Fibroblast of mammary gland (primary cell): ENCODE measurements around the gene CIRBP.

ENCODE experiments used
- DNase-seq: peaks from one replicate; pipeline ENCODE4 v3.0.0-alpha.2; 2010; ENCODE audit warnings: low read depth
- H3K4me3 ChIP-seq: 2 replicates; pipeline ENCODE4 v1.5.1; 2011; ENCODE audit warnings: low read depth, mild to moderate bottlenecking, low read length, moderate library complexity; ENCODE audit not compliant: control insufficient read depth
- TF ChIP-seq, protein P1 (sequence below): conservative IDR thresholded peaks from 2 replicates; pipeline ENCODE4 v1.5.1; 2011; ENCODE audit warnings: low read depth, low read length, inconsistent platforms; ENCODE audit not compliant: control insufficient read depth, insufficient read depth

The CIRBP gene

DNA sequence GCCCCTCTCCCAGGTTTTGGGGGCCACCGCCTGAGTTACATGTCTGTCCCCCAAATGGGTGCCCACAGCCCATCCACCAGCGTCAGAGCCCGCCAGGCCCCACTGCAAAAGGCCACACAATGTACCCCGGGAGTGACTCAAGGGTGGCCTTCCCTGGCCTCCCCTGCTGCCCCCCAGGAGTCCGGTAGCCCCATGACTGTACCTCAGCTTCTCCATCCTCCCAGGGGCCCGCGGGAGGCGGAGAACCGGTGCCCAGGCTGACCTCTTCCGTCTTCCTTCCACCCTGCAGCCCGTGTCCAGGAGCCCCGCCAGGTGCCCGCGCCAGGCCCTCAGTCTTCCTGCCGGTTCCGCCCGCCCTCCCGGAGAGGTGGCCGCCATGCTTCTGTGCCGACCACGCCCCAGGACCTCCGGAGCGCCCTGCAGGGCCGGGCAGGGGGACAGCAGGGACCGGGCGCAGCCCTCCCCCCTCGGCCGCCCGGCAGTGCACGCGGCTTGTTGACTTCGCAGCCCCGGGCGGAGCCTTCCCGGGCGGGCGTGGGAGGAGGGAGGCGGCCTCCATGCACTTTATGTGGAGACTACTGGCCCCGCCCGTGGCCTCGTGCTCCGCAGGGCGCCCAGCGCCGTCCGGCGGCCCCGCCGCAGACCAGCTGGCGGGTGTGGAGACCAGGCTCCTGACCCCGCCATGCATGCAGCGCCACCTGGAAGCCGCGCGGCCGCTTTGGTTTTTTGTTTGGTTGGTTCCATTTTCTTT, 41.7 kb upstream of the CIRBP start:
- DNase-seq, result peak; percentile 38
- TF ChIP-seq, protein P1, sequence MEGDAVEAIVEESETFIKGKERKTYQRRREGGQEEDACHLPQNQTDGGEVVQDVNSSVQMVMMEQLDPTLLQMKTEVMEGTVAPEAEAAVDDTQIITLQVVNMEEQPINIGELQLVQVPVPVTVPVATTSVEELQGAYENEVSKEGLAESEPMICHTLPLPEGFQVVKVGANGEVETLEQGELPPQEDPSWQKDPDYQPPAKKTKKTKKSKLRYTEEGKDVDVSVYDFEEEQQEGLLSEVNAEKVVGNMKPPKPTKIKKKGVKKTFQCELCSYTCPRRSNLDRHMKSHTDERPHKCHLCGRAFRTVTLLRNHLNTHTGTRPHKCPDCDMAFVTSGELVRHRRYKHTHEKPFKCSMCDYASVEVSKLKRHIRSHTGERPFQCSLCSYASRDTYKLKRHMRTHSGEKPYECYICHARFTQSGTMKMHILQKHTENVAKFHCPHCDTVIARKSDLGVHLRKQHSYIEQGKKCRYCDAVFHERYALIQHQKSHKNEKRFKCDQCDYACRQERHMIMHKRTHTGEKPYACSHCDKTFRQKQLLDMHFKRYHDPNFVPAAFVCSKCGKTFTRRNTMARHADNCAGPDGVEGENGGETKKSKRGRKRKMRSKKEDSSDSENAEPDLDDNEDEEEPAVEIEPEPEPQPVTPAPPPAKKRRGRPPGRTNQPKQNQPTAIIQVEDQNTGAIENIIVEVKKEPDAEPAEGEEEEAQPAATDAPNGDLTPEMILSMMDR, result no peak
- no peak overlapping the region for H3K4me3 ChIP-seq

DNA sequence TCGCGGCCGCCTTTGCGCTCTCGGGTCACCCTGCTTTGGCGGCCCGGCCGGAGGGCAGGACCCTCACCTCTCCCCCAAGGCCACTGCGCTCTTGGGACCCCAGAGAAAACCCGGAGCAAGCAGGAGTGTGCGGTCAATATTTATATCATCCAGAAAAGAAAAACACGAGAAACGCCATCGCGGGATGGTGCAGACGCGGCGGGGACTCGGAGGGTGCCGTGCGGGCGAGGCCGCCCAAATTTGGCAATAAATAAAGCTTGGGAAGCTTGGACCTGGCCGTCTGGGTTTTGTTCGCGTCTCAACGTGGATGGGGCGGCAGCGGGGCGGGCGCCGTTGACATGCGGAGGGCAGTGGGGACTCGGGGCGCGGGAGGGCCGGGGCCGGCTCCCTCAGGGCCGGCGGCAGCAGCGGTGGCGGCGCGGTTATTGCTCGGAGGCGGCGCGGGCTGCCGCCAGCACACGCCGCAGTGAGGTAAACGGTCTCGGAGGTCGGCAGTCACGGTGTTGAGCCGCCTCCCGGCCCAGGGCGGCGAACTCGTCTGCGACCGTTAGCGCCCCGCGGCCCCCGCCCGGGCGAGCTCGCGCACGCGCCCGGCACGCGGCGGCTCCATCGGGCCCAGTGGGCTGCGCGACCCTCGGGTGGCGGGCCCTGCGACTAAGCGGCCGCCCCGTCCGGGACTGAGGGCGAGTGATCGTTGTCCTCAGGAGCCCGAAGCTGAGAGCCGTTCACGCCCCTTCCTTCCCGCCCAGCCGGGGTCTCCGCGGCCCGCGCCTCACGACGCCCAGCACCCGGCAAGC, 40.8 kb upstream of the CIRBP start:
- no peak for DNase-seq
- TF ChIP-seq, protein P1, result no peak
- no peak overlapping the region for H3K4me3 ChIP-seq

DNA sequence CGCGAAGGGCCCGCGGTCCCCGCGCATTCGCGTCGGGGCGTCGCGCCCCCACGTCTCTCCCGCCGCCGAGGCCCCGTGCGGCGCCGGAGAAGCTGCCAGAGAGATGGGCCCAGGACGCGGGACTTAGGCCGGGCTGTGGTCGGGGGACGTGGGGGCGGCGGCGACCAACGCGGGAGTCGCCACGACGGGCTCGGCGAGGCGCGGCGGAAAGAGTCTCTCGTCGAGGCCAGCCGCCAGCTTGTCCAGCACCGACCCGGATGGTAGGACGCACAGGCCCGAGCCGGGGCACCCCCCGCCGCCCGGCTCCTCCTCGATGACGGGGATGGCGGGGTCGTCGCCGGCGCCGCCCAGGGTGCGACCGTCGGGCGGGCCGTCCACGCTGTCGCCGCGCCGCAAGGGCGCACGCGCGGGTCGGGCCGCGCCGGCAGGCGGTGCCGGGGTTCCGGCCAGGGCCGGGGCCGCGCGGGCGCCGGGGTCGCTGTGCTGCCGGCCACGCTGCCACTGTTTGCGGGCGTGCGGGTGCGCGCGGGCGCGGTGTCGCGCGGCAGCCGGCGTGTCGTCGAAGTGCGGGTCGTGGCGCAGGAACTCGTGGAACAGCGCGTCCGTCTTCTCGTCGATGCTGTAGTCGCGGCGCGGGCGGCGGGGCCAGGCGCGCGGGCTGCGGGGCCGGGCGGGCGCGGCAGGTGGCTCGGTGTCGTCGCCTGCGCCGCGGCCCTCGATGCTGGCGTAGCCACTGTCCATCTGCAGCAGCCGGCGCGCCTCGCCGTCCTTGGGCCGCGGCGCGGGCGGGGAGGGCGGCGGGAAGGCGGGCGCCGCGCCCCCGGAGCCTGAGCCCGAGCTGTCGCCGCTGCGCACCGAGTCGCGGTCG, 39.8 kb upstream of the CIRBP start:
- no peak overlapping the region for H3K4me3 ChIP-seq
- TF ChIP-seq, protein P1, result no peak
- no peak for DNase-seq

DNA sequence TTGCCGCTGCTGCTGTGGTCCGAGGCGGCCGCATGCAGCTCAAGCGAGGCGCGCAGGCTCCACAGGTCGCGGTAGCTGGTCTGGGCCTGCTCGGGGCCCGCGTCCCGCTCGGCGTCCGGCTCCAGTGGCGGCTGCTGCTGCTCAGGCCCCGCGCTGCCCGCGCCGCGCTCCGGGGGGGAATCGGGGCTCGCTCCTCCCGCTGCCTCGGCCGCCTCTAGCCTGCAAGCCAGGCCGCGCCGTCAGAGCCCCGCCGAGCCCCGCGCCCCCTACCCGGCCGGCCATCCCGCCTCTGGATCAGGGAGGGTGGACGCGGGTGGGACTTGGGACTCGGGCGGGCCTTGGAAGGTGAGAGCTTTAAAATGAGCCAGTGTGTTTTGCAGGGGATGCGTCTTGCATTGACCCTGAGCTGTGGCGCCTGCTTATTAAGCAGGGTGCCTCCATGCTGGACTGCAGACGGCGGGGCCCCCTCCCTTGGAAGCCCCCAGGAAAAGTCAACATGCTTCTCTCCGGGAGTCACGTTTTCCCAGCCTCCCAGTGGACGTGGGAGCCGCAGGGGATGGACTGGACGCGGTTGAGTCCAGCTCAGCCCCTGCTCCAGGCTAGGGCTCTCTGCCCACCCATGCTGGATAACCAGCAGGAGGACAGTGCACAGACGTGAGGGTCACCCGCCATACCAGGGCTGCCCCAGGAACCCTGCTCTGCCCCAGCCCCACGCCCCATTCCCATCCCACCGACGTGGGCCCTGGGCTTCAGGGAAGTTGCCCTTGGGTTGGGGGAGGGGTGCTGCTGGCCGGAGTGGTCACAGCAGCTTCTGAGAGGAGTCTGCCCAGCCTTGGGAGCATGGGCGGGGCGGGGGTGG, 39.0 kb upstream of the CIRBP start:
- DNase-seq, result no peak
- no peak overlapping the region for H3K4me3 ChIP-seq
- TF ChIP-seq, protein P1, result no peak

DNA sequence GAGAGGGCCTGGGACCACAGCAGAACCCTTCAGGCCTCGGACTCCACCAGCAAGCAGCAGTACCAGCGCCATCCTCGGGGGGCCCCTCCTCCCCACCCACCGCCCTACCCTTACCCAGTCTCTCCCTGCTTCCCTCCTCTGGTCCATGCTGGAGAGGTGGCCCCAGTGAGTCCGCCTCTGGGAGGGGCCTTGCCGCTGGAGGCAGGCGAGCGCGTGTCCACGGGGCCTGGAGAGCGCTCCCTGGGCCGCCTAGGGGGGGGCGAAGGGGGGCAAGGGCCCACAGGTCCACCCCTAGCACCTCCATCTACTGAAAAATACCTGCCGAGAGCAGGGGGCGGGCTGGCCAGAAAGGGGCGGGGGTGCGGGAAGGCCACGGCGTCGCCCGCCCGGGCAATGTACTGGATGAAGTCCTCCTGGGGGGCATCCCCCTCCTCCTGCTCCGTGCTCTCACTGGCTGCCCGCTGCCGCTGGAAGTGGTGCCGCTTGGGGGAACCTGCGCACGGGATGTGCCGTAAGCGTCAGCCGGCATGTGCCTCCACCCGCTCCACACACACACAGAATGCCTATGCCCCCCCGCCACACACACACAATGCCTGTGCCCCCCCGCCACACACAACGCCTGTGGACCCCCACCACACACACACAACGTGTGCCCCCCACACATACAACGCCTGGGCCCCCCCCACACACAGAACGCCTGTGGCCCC, 38.2 kb upstream of the CIRBP start:
- H3K4me3 ChIP-seq, result no peak overlapping the region
- TF ChIP-seq, protein P1, result no peak

More for the DNA sequence above, 38.2 kb upstream of the CIRBP start:
- no peak for DNase-seq
